Suprapubic skin (tissue), 4 donors: Measurements from ENCODE around the gene MUSK. TPM values are rescaled to one million over a fixed set of nuclear protein-coding genes. Genes with fewer than 3 reads are reported as not detected.

Experiments used
- DNase-seq, 2 donors: peaks; one replicate each; pipeline ENCODE4 v3.0.0-alpha.2; 2019; ENCODE audit warnings: low spot score in 2 of 2
- H3K27ac ChIP-seq: fragments of 200-600 bp; sonication (generic); one replicate; pipeline ENCODE4 v1.5.1; 2019
- H3K27me3 ChIP-seq: fragments of 200-600 bp; sonication (generic); one replicate; pipeline ENCODE4 v1.5.1; 2019
- H3K36me3 ChIP-seq: fragments of 200-600 bp; sonication (generic); one replicate; pipeline ENCODE4 v1.5.1; 2019
- H3K4me1 ChIP-seq: fragments of 200-600 bp; sonication (generic); one replicate; pipeline ENCODE4 v1.5.1; 2019
- H3K4me3 ChIP-seq: fragments of 200-600 bp; sonication (generic); one replicate; pipeline ENCODE4 v1.5.1; 2019; ENCODE audit warnings: mild to moderate bottlenecking
- H3K9me3 ChIP-seq: fragments of 200-600 bp; sonication (generic); one replicate; pipeline ENCODE4 v1.5.1; 2019
- CTCF ChIP-seq, 2 donors: fragments of 200-600 bp in 1 of 2; fragments of 450-650 bp in 1 of 2; sonication (generic) in 1 of 2; IDR thresholded peaks; one replicate each; pipeline ENCODE4 v1.5.1; 2016 to 2019; ENCODE audit warnings: antibody characterized with exemption in 2 of 2, mild to moderate bottlenecking in 1 of 2, moderate library complexity in 1 of 2
- EP300 ChIP-seq: sonication (generic); formaldehyde crosslinking; IDR thresholded peaks from one replicate; pipeline ENCODE4 v1.6.1; 2017; ENCODE audit warnings: antibody characterized with exemption
- POLR2A ChIP-seq, 2 donors: fragments of 450-650 bp; IDR thresholded peaks; one replicate each; pipeline ENCODE4 v1.6.1; 2017; ENCODE audit warnings: antibody characterized with exemption in 2 of 2, mild to moderate bottlenecking in 2 of 2, moderate library complexity in 2 of 2
- POLR2AphosphoS5 ChIP-seq, 3 donors: sonication (generic); formaldehyde crosslinking; IDR thresholded peaks; one replicate each; pipeline ENCODE4 v1.6.1; 2017; ENCODE audit warnings: antibody characterized with exemption in 3 of 3
- WGBS: methylation state at CpG from one replicate; pipeline ENCODE4 v1.1.5; 2018; 5-methylcytosine and 5-hydroxymethylcytosine counted together
- total RNA-seq, 4 donors: library from RNA; depleted of rRNA; stranded (reverse); fragments of >200 nt; gene quantifications; one replicate each; pipeline ENCODE4 v1.1.0, GENCODE V29; 2016

The MUSK gene
- total RNA-seq, 4 donors from 2014 or later: 0.45 to 1.5 TPM; not detected in 2

- no peaks in the 10 kb centered on the region for H3K36me3 ChIP-seq
- 72% methylated on average over 9 of the region's 9 CpGs for WGBS
- DNase-seq: no peak
- TF ChIP-seq POLR2A (IDR thresholded peaks at IDR 0.05): no peak
- TF ChIP-seq CTCF (IDR thresholded peaks at IDR 0.05): no peak
- no peak for TF ChIP-seq EP300
- TF ChIP-seq POLR2AphosphoS5 (IDR thresholded peaks at IDR 0.05): no peak
- no peaks in the 10 kb centered on the region for H3K27me3 ChIP-seq
- peaks cover 4% of the 10 kb centered on the region for H3K4me1 ChIP-seq
- H3K9me3 ChIP-seq: no peaks in the 10 kb centered on the region
- no peak overlapping the region for H3K4me3 ChIP-seq
- H3K27ac ChIP-seq: no peak overlapping the region
These were observed 42.3 kb upstream of the MUSK start for GRCh38 chr9:110626101-110626829.

- no peaks in the 10 kb centered on the region for H3K27me3 ChIP-seq
- H3K4me3 ChIP-seq: no peak overlapping the region
- TF ChIP-seq POLR2A (IDR thresholded peaks at IDR 0.05) (no peak), POLR2AphosphoS5 (IDR thresholded peaks at IDR 0.05) (no peak), CTCF (IDR thresholded peaks at IDR 0.05) (no peak), EP300 (no peak)
- H3K4me1 ChIP-seq: no peaks in the 10 kb centered on the region
- no peak overlapping the region for H3K27ac ChIP-seq
- peaks cover 4% of the 10 kb centered on the region for H3K9me3 ChIP-seq
- no peak for DNase-seq
- H3K36me3 ChIP-seq: no peaks in the 10 kb centered on the region
These were observed 33.0 kb upstream of the MUSK start for GRCh38 chr9:110635589-110635988.

- H3K4me3 ChIP-seq: no peak overlapping the region
- no peaks in the 10 kb centered on the region for H3K27me3 ChIP-seq
- no peak overlapping the region for H3K27ac ChIP-seq
- 41% methylated on average over 4 of the region's 4 CpGs for WGBS
- DNase-seq: no peak
- no peaks in the 10 kb centered on the region for H3K36me3 ChIP-seq
- peaks cover 4% of the 10 kb centered on the region for H3K9me3 ChIP-seq
- TF ChIP-seq CTCF (IDR thresholded peaks at IDR 0.05): peak in 1 of 2 donors; percentile 13
- TF ChIP-seq POLR2AphosphoS5 (IDR thresholded peaks at IDR 0.05): no peak
- no peak for TF ChIP-seq POLR2A (IDR thresholded peaks at IDR 0.05)
- no peak for TF ChIP-seq EP300
- no peaks in the 10 kb centered on the region for H3K4me1 ChIP-seq
These were observed 30.1 kb upstream of the MUSK start for GRCh38 chr9:110638381-110638954.

- H3K9me3 ChIP-seq: no peaks in the 10 kb centered on the region
- TF ChIP-seq POLR2AphosphoS5 (IDR thresholded peaks at IDR 0.05) (no peak), POLR2A (IDR thresholded peaks at IDR 0.05) (no peak), EP300 (no peak), CTCF (IDR thresholded peaks at IDR 0.05) (no peak)
- no peak overlapping the region for H3K4me3 ChIP-seq
- no peak for DNase-seq
- H3K27ac ChIP-seq: no peak overlapping the region
- no peaks in the 10 kb centered on the region for H3K4me1 ChIP-seq
- H3K36me3 ChIP-seq: no peaks in the 10 kb centered on the region
- no peaks in the 10 kb centered on the region for H3K27me3 ChIP-seq
These were observed 27.9 kb upstream of the MUSK start for GRCh38 chr9:110640736-110641135.

- TF ChIP-seq POLR2A (IDR thresholded peaks at IDR 0.05): no peak
- no peak for TF ChIP-seq EP300
- TF ChIP-seq POLR2AphosphoS5 (IDR thresholded peaks at IDR 0.05): no peak
- TF ChIP-seq CTCF (IDR thresholded peaks at IDR 0.05): no peak
- Histone ChIP-seq H3K36me3 (no peaks in the 10 kb centered on the region), H3K9me3 (no peaks in the 10 kb centered on the region), H3K27me3 (no peaks in the 10 kb centered on the region), H3K4me1 (no peaks in the 10 kb centered on the region), H3K27ac (no peak overlapping the region), H3K4me3 (no peak overlapping the region)
- no peak for DNase-seq
- 66% methylated on average over 2 of the region's 2 CpGs for WGBS
These were observed 27.3 kb upstream of the MUSK start for GRCh38 chr9:110641293-110641692.
